H1 (cell line): Measurements from ENCODE around the gene ZNF281. TPM values are rescaled to one million over a fixed set of nuclear protein-coding genes. Genes with fewer than 3 reads are reported as not detected.

ENCODE experiments used
- CTCF ChIA-PET: fragments of 300-600 bp; sonication (Branson Sonifier 250); formaldehyde crosslinking; loops from one replicate; lab custom pipeline; 2021; ENCODE audit not compliant: partially characterized antibody; lab: Charles Lee
- POLR2A ChIA-PET: fragments of 300-600 bp; sonication (Branson Sonifier 250); formaldehyde crosslinking; loops from one replicate; lab custom pipeline; 2021; ENCODE audit warnings: inconsistent platforms; ENCODE audit not compliant: partially characterized antibody; lab: Charles Lee
- DNase-seq, 2 experiments: peaks; one replicate each; pipeline versions ENCODE4 v3.0.0 to v3.0.0-alpha.2; 2010 to 2022; ENCODE audit warnings: low spot score in 2 of 2, low read depth in 1 of 2, mixed read lengths in 1 of 2
- FAIRE-seq: peaks from 2 replicates; lab custom pipeline; 2011; peaks lifted over from hg19 to GRCh38; lab: Jason Lieb, UNC
- H2AFZ ChIP-seq: 2 replicates; pipeline ENCODE4 v1.8.1; 2012; ENCODE audit warnings: low read length, inconsistent platforms
- H2AK5ac ChIP-seq: 2 replicates; pipeline ENCODE4 v1.6.1; 2013; ENCODE audit warnings: low read depth, low read length
- H2BK120ac ChIP-seq: replicated peaks from 2 replicates; pipeline ENCODE3; 2013; ENCODE audit warnings: low read depth, low read length, inconsistent platforms
- H2BK12ac ChIP-seq: 2 replicates; pipeline ENCODE4 v1.6.1; 2013; ENCODE audit warnings: low read depth, low read length
- H2BK15ac ChIP-seq: 2 replicates; pipeline ENCODE4 v1.6.1; 2013; ENCODE audit warnings: low read length
- H2BK20ac ChIP-seq: 2 replicates; pipeline ENCODE4 v1.6.1; 2013; ENCODE audit warnings: low read length
- H2BK5ac ChIP-seq: 2 replicates; pipeline ENCODE4 v1.6.1; 2013; ENCODE audit warnings: low read depth, low read length
- H3K14ac ChIP-seq: 2 replicates; pipeline ENCODE4 v1.6.1; 2013; ENCODE audit warnings: inconsistent platforms; ENCODE audit not compliant: insufficient read length
- H3K18ac ChIP-seq: 2 replicates; pipeline ENCODE4 v1.6.1; 2013; ENCODE audit warnings: low read length; ENCODE audit errors: extremely low read depth
- H3K23ac ChIP-seq: 2 replicates; pipeline ENCODE4 v1.6.1; 2013; ENCODE audit warnings: inconsistent platforms; ENCODE audit not compliant: insufficient read length
- H3K23me2 ChIP-seq: 2 replicates; pipeline ENCODE4 v1.6.1; 2013; ENCODE audit warnings: low read depth, low read length
- H3K27ac ChIP-seq: 2 replicates; pipeline ENCODE4 v1.6.1; 2011; ENCODE audit warnings: low read depth, low read length, inconsistent platforms
- H3K27me3 ChIP-seq, 4 experiments: replicated peaks in 1 of 4; 1 replicate in 1 of 4; 2 replicates in 3 of 4; pipeline versions ENCODE4 v1.6.1 to v1.8.1; 2011 to 2013; ENCODE audit warnings: low read length in 3 of 4, mild to moderate bottlenecking in 3 of 4, inconsistent platforms in 2 of 4, mixed read lengths in 2 of 4, moderate library complexity in 1 of 4; ENCODE audit not compliant: control insufficient read depth in 3 of 4, insufficient read depth in 3 of 4; ENCODE audit errors: extremely low read depth in 1 of 4
- H3K36me3 ChIP-seq, 4 experiments: 2 replicates each; pipeline versions ENCODE4 v1.6.1 to v1.8.1; 2011 to 2013; ENCODE audit warnings: mild to moderate bottlenecking in 4 of 4, low read length in 3 of 4, moderate library complexity in 2 of 4, control low read depth in 1 of 4, inconsistent platforms in 1 of 4; ENCODE audit not compliant: insufficient read depth in 4 of 4, control insufficient read depth in 2 of 4
- H3K4ac ChIP-seq: replicated peaks from 2 replicates; pipeline ENCODE3; 2013; ENCODE audit warnings: low read length, low read depth, mixed read lengths, inconsistent platforms; ENCODE audit not compliant: insufficient read length
- H3K4me1 ChIP-seq, 4 experiments: replicated peaks in 1 of 4; 1 replicate in 1 of 4; 2 replicates in 3 of 4; pipeline versions ENCODE4 v1.6.1 to v1.8.1; 2011 to 2013; ENCODE audit warnings: low read length in 3 of 4, inconsistent platforms in 2 of 4, mixed read lengths in 1 of 4; ENCODE audit not compliant: insufficient read depth in 4 of 4, control insufficient read depth in 3 of 4
- H3K4me2 ChIP-seq, 2 experiments: 2 replicates each; pipeline versions ENCODE4 v1.6.1 to v1.8.1; 2011 to 2013; ENCODE audit warnings: low read depth in 2 of 2, low read length in 2 of 2, control low read depth in 1 of 2, inconsistent platforms in 1 of 2, mild to moderate bottlenecking in 1 of 2; ENCODE audit not compliant: insufficient read depth in 1 of 2
- H3K4me3 ChIP-seq, 4 experiments: fragments of 200-600, 300-600 bp in 1 of 4; sonication (generic), shearing (Covaris generic), sonication (Bioruptor Twin) in 1 of 4; 2 replicates each; pipeline versions ENCODE4 v1.5.1 to v1.8.1; 2011 to 2016; ENCODE audit warnings: low read length in 4 of 4, low read depth in 3 of 4, control low read depth in 2 of 4, inconsistent platforms in 2 of 4, mild to moderate bottlenecking in 2 of 4, mixed read lengths in 1 of 4, moderate library complexity in 1 of 4; ENCODE audit not compliant: insufficient read depth in 2 of 4; ENCODE audit errors: extremely low read depth in 1 of 4
- H3K56ac ChIP-seq: replicated peaks from 2 replicates; pipeline ENCODE3; 2013; ENCODE audit warnings: low read depth, mild to moderate bottlenecking, mixed read lengths, low read length, inconsistent platforms; ENCODE audit not compliant: insufficient read length
- H3K79me1 ChIP-seq: 2 replicates; pipeline ENCODE4 v1.6.1; 2013; ENCODE audit warnings: low read depth, low read length, control low read depth
- H3K79me2 ChIP-seq, 2 experiments: 2 replicates each; pipeline versions ENCODE4 v1.6.1 to v1.8.1; 2012 to 2013; ENCODE audit warnings: low read length in 2 of 2, mild to moderate bottlenecking in 2 of 2, inconsistent platforms in 1 of 2; ENCODE audit not compliant: insufficient read depth in 2 of 2, control insufficient read depth in 1 of 2
- H3K9ac ChIP-seq, 4 experiments: replicated peaks in 1 of 4; 1 replicate in 1 of 4; 2 replicates in 3 of 4; pipeline versions ENCODE4 v1.6.1 to v1.8.1; 2011 to 2013; ENCODE audit warnings: low read depth in 3 of 4, low read length in 3 of 4, control low read depth in 2 of 4, mild to moderate bottlenecking in 2 of 4, moderate library complexity in 2 of 4, inconsistent platforms in 1 of 4; ENCODE audit errors: extremely low read depth in 1 of 4
- H3K9me3 ChIP-seq, 2 experiments: 2 replicates each; pipeline versions ENCODE4 v1.6.1 to v1.8.1; 2012 to 2013; ENCODE audit warnings: mild to moderate bottlenecking in 2 of 2, moderate library complexity in 2 of 2, control low read depth in 1 of 2, inconsistent platforms in 1 of 2, low read depth in 1 of 2, low read length in 1 of 2, mixed read lengths in 1 of 2; ENCODE audit not compliant: insufficient read depth in 2 of 2
- H4K20me1 ChIP-seq, 2 experiments: replicated peaks in 1 of 2; 2 replicates each; pipeline versions ENCODE3 to v1.8.1; 2011 to 2013; ENCODE audit warnings: inconsistent platforms in 2 of 2, low read length in 2 of 2, mild to moderate bottlenecking in 1 of 2; ENCODE audit not compliant: insufficient read depth in 2 of 2, control insufficient read depth in 1 of 2
- H4K5ac ChIP-seq: 2 replicates; pipeline ENCODE4 v1.6.1; 2013; ENCODE audit warnings: low read length, low read depth, mixed read lengths, inconsistent platforms; ENCODE audit not compliant: insufficient read length
- H4K8ac ChIP-seq: 2 replicates; pipeline ENCODE4 v1.8.0; 2013; ENCODE audit warnings: mild to moderate bottlenecking, moderate library complexity, low read length, inconsistent platforms; ENCODE audit not compliant: insufficient read depth; ENCODE audit errors: extremely low read depth
- H4K91ac ChIP-seq: replicated peaks from 2 replicates; pipeline ENCODE3; 2013; ENCODE audit warnings: low read length, mixed read lengths, inconsistent platforms; ENCODE audit not compliant: insufficient read length
- BACH1 ChIP-seq: IDR thresholded peaks from 2 replicates; pipeline ENCODE4 v1.6.1; 2012; ENCODE audit warnings: low read length, improper control_type of control experiment
- CBX5 ChIP-seq: fragments of 300-800, 300-1000 bp; sonication (generic); IDR thresholded peaks from 2 replicates; pipeline ENCODE4 v1.7.1; 2016; ENCODE audit warnings: antibody characterized with exemption, low read length, low read depth
- CHD1 ChIP-seq: IDR thresholded peaks from 2 replicates; pipeline ENCODE4 v1.6.1; 2012; ENCODE audit warnings: low read depth, low read length, improper control_type of control experiment
- EGR1 ChIP-seq: IDR thresholded peaks from 2 replicates; pipeline ENCODE4 v1.6.1; 2011; ENCODE audit warnings: low read depth, low read length, borderline replicate concordance
- HDAC6 ChIP-seq: IDR thresholded peaks from one replicate; pipeline ENCODE4 v1.7.1; 2012; ENCODE audit warnings: low read depth, mild to moderate bottlenecking, inconsistent platforms, low read length, moderate library complexity
- JUND ChIP-seq: IDR thresholded peaks from 2 replicates; pipeline ENCODE4 v1.6.1; 2011; ENCODE audit warnings: mild to moderate bottlenecking, improper control_type of control experiment, low read length
- KDM1A ChIP-seq: fragments of 200-600, 300-600 bp; sonication (generic); IDR thresholded peaks from 2 replicates; pipeline ENCODE4 v1.7.1; 2016; ENCODE audit warnings: mild to moderate bottlenecking, low read length, borderline replicate concordance
- NANOG ChIP-seq: IDR thresholded peaks from 2 replicates; pipeline ENCODE4 v1.6.1; 2011; ENCODE audit warnings: low read length, low read depth, mild to moderate bottlenecking, inconsistent platforms; ENCODE audit not compliant: insufficient read depth, poor library complexity, severe bottlenecking
- POU5F1 ChIP-seq: IDR thresholded peaks from 2 replicates; pipeline ENCODE4 v1.6.1; 2011; ENCODE audit warnings: low read depth, mild to moderate bottlenecking, low read length, moderate library complexity
- SAP30 ChIP-seq: fragments of 300-600 bp; sonication (generic); IDR thresholded peaks from 2 replicates; pipeline ENCODE4 v1.7.1; 2012; ENCODE audit warnings: low read length, moderate library complexity, mild to moderate bottlenecking, inconsistent platforms; ENCODE audit not compliant: insufficient read depth, insufficient replicate concordance
- YY1 ChIP-seq: IDR thresholded peaks from 2 replicates; pipeline ENCODE4 v1.6.1; 2011; ENCODE audit warnings: low read depth, mild to moderate bottlenecking, low read length
- WGBS, 2 experiments: shearing (Covaris generic) in 1 of 2; methylation state at CpG; one replicate each; pipeline versions ENCODE4 v1.1.6 to v1.1.7; 2013 to 2015; ENCODE audit warnings: low lambda C conversion rate in 2 of 2, mixed read lengths in 2 of 2, inconsistent platforms in 1 of 2, low coverage in 1 of 2, missing lambda C conversion rate in 1 of 2; ENCODE audit not compliant: insufficient replicate concordance in 2 of 2, insufficient coverage in 1 of 2, insufficient read length in 1 of 2; ENCODE audit errors: extremely low coverage in 1 of 2, missing lambda C conversion rate in 1 of 2; 5-methylcytosine and 5-hydroxymethylcytosine counted together
- polyA plus RNA-seq, 7 experiments: library from polyadenylated mRNA; depleted of rRNA in 3 of 7; stranded (reverse) in 5 of 7; unstranded in 2 of 7; fragments of >200 nt in 5 of 7; fragments of 200-250 nt in 2 of 7; gene quantifications; 1 replicate in 5 of 7; 2 replicates in 1 of 7; 4 replicates in 1 of 7; pipeline versions ENCODE4 v1.2.1 to v1.2.3, GENCODE V29; 2011 to 2013; ENCODE audit warnings: missing spikeins in 2 of 7, mixed read lengths in 2 of 7
- total RNA-seq: library from RNA; stranded (reverse); fragmentation: NEBNext Ultra II Directional; extraction: Animal tissue kit (Norgen Biotek cat#: 25700); gene quantifications from 2 replicates; pipeline ENCODE4 v1.2.1, GENCODE V29; 2021

ZNF281 gene
- total and polyA plus RNA-seq, 2 of the 8 experiments (the other 6 are each of a cell fraction or from before 2014, with no cell fraction given) = 19.5 to 61.4 TPM

GRCh38 chr1:200426196-200426595 lies 16.4 kb upstream of the ZNF281 start:
- no peak overlapping the region for H3K27ac ChIP-seq
- H3K79me2 ChIP-seq = peaks cover 0 to 45% of the 10 kb centered on the region in 2 experiments; a peak in 3 of 4 replicates
- H3K18ac ChIP-seq = no peak overlapping the region
- H3K23ac ChIP-seq = no peak overlapping the region
- no peaks in the 10 kb centered on the region for H3K23me2 ChIP-seq
- peaks cover 0 to 1% of the 10 kb centered on the region in 2 experiments for H4K20me1 ChIP-seq
- H3K27me3 ChIP-seq = no peaks in the 10 kb centered on the region
- no peak overlapping the region for H2BK5ac ChIP-seq
- no peak overlapping the region for H4K8ac ChIP-seq
- H3K9me3 ChIP-seq = no peaks in the 10 kb centered on the region
- no peak overlapping the region for H3K4me3 ChIP-seq
- no peak overlapping the region for H3K14ac ChIP-seq
- no peak overlapping the region for H3K9ac ChIP-seq
- WGBS, 2 experiments = 91% methylated on average over 2 of the region's 2 CpGs; no CpG with 5 or more reads in 1 of the 2 experiments
- FAIRE-seq = no peak
- H2BK20ac ChIP-seq = no peak overlapping the region
- H4K91ac ChIP-seq = no peak overlapping the region
- no peak overlapping the region for H2BK15ac ChIP-seq
- no peak overlapping the region for H3K4ac ChIP-seq
- H3K79me1 ChIP-seq = peaks cover 3% of the 10 kb centered on the region; the same call in 1 of the 2 replicates
- ChIA-PET POLR2A (interaction anchor here (0.7 to 1.3 kb wide), 3 partner anchors 9 to 32 kb away, joined by 3 to 6 read pairs (median 3); no protein-coding TSS in a partner anchor), CTCF (interaction anchor here (1.2 to 1.3 kb wide), 2 partner anchors 12 to 147 kb away, joined by 3 to 4 read pairs; no protein-coding TSS in a partner anchor)
- no peak overlapping the region for H2AFZ ChIP-seq
- no peak overlapping the region for H4K5ac ChIP-seq
- H3K4me2 ChIP-seq = no peak overlapping the region
- DNase-seq = no peak
- H2BK12ac ChIP-seq = no peak overlapping the region
- H3K36me3 ChIP-seq = peaks cover 0 to 10% (median 1%) of the 10 kb centered on the region in 4 experiments; a peak in 2 of 8 replicates
- no peak overlapping the region for H2BK120ac ChIP-seq
- H2AK5ac ChIP-seq = no peak overlapping the region
- H3K4me1 ChIP-seq = no peaks in the 10 kb centered on the region
- no peak overlapping the region for H3K56ac ChIP-seq
- TF ChIP-seq BACH1 (no peak), EGR1 (no peak), HDAC6 (no peak), YY1 (no peak), NANOG (no peak), JUND (no peak), CBX5 (no peak), CHD1 (no peak), POU5F1 (no peak), KDM1A (no peak), SAP30 (no peak)
